ENCODE data around the gene DNAJC15.

Gene DNAJC15

DNA sequence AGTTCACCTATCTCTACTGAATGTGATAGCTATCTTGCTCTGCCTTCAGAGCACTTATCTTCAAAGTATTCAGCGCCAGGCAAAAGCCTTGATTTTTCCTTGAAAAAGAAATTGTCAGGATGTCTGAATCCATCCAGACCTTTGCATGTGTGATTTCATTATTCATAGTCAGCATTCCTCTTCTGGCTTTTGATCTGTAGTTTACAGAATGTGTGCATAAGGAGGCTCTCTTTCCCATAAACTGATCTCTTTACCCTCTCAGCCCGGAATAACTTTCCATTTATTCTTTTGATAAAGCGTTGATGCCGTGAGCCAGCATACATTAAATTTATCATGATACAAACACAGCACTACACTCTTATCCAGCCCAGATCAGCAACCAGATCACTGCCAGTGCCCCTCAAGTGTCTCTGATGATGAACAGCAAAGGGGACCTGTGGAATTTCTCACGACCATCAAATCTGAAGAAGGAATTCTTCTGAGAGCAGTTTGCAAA, 130.8 kb downstream of the DNAJC15 start (continued):
- TF ChIP-seq, protein P1, sequence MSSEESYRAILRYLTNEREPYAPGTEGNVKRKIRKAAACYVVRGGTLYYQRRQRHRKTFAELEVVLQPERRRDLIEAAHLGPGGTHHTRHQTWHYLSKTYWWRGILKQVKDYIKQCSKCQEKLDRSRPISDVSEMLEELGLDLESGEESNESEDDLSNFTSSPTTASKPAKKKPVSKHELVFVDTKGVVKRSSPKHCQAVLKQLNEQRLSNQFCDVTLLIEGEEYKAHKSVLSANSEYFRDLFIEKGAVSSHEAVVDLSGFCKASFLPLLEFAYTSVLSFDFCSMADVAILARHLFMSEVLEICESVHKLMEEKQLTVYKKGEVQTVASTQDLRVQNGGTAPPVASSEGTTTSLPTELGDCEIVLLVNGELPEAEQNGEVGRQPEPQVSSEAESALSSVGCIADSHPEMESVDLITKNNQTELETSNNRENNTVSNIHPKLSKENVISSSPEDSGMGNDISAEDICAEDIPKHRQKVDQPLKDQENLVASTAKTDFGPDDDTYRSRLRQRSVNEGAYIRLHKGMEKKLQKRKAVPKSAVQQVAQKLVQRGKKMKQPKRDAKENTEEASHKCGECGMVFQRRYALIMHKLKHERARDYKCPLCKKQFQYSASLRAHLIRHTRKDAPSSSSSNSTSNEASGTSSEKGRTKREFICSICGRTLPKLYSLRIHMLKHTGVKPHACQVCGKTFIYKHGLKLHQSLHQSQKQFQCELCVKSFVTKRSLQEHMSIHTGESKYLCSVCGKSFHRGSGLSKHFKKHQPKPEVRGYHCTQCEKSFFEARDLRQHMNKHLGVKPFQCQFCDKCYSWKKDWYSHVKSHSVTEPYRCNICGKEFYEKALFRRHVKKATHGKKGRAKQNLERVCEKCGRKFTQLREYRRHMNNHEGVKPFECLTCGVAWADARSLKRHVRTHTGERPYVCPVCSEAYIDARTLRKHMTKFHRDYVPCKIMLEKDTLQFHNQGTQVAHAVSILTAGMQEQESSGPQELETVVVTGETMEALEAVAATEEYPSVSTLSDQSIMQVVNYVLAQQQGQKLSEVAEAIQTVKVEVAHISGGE (tag by site-specific recombination; conservative IDR thresholded peaks at IDR 0.05; ENCODE audit: low read depth), result no peak
- TF ChIP-seq ZNF768 (tag by site-specific recombination; IDR thresholded peaks at IDR 0.05), result no peak
- no peak for TF ChIP-seq TCF7L2 (IDR thresholded peaks at IDR 0.05; ENCODE audit: borderline replicate concordance, low read depth, low read length)
- TF ChIP-seq, protein P2, sequence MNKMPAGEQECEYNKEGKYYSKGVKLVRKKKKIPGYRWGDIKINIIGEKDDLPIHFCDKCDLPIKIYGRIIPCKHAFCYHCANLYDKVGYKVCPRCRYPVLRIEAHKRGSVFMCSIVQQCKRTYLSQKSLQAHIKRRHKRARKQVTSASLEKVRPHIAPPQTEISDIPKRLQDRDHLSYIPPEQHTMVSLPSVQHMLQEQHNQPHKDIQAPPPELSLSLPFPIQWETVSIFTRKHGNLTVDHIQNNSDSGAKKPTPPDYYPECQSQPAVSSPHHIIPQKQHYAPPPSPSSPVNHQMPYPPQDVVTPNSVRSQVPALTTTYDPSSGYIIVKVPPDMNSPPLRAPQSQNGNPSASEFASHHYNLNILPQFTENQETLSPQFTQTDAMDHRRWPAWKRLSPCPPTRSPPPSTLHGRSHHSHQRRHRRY (tag by site-specific recombination; IDR thresholded peaks at IDR 0.05), result no peak
- TF ChIP-seq, protein P3, sequence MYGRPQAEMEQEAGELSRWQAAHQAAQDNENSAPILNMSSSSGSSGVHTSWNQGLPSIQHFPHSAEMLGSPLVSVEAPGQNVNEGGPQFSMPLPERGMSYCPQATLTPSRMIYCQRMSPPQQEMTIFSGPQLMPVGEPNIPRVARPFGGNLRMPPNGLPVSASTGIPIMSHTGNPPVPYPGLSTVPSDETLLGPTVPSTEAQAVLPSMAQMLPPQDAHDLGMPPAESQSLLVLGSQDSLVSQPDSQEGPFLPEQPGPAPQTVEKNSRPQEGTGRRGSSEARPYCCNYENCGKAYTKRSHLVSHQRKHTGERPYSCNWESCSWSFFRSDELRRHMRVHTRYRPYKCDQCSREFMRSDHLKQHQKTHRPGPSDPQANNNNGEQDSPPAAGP (tag by site-specific recombination; IDR thresholded peaks at IDR 0.05), result no peak
- TF ChIP-seq, protein P4, sequence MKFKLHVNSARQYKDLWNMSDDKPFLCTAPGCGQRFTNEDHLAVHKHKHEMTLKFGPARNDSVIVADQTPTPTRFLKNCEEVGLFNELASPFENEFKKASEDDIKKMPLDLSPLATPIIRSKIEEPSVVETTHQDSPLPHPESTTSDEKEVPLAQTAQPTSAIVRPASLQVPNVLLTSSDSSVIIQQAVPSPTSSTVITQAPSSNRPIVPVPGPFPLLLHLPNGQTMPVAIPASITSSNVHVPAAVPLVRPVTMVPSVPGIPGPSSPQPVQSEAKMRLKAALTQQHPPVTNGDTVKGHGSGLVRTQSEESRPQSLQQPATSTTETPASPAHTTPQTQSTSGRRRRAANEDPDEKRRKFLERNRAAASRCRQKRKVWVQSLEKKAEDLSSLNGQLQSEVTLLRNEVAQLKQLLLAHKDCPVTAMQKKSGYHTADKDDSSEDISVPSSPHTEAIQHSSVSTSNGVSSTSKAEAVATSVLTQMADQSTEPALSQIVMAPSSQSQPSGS (tag by site-specific recombination; IDR thresholded peaks at IDR 0.05; ENCODE audit: low read depth), result no peak
- no peak for TF ChIP-seq ZFP41 (tag by site-specific recombination; IDR thresholded peaks at IDR 0.05; ENCODE audit: borderline replicate concordance)
- no peak for TF ChIP-seq ZNF555 (tag by site-specific recombination; conservative IDR thresholded peaks at IDR 0.05)

DNA sequence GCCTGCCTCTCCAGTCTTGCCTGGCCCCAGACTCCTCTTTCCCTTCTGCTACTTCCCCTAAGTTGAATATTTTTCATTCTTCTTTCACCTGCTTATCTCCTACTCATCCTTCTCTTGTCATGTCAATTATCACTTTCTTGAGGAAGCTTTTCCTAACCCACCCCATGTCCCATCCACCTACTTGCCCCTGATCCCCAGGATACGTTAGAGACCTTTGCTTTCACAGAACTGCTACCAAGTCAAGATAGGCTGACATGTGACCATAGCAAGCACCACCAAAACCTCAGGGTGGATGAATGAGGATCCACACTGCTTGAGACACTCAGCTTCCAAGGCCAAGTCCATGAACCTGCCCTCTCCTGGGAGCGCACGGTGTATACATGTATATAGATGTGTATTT, 131.5 kb downstream of the DNAJC15 start:
- CTCF ChIA-PET, result interaction anchor here (0.7 kb wide), 1 partner anchor 283 kb away, joined by 3 read pairs; no protein-coding TSS in a partner anchor
- POLR2A ChIA-PET, result no interaction called here
- Histone ChIP-seq H3K36me3 (ENCODE audit: control insufficient read depth in 2 of 2, insufficient read depth in 1 of 2, low read length in 2 of 2) (no peaks in the 10 kb centered on the region), H3K4me3 (ENCODE audit: low read depth, low read length) (no peak overlapping the region), H3K27ac (ENCODE audit: extremely low read depth, low read depth, low read length) (no peak overlapping the region), H3K4me1 (ENCODE audit: control insufficient read depth, insufficient read depth, low read length) (no peaks in the 10 kb centered on the region), H3K9me3 (ENCODE audit: control insufficient read depth, insufficient read depth, low read depth, low read length) (no peaks in the 10 kb centered on the region)
- TF ChIP-seq ZNF707 (tag by site-specific recombination; IDR thresholded peaks at IDR 0.05) (no peak), ZNF473 (tag by site-specific recombination; IDR thresholded peaks at IDR 0.05) (no peak), KLF10 (tag by site-specific recombination; IDR thresholded peaks at IDR 0.05) (no peak), KLF1 (tag by site-specific recombination; IDR thresholded peaks at IDR 0.05) (no peak), ZBTB1 (tag by site-specific recombination; IDR thresholded peaks at IDR 0.05) (no peak), ZNF596 (tag by site-specific recombination; IDR thresholded peaks at IDR 0.05) (no peak), ZNF561 (tag by site-specific recombination; IDR thresholded peaks at IDR 0.05; ENCODE audit: borderline replicate concordance) (no peak), ZNF558 (tag by site-specific recombination; IDR thresholded peaks at IDR 0.05) (no peak), ZNF610 (tag by site-specific recombination; IDR thresholded peaks at IDR 0.05; ENCODE audit: borderline replicate concordance) (no peak), ZNF157 (tag by site-specific recombination; IDR thresholded peaks at IDR 0.05) (no peak), ZNF114 (tag by site-specific recombination; IDR thresholded peaks at IDR 0.05) (no peak), ZNF394 (tag by site-specific recombination; IDR thresholded peaks at IDR 0.05; ENCODE audit: borderline replicate concordance) (no peak)
- TF ChIP-seq, protein P5, sequence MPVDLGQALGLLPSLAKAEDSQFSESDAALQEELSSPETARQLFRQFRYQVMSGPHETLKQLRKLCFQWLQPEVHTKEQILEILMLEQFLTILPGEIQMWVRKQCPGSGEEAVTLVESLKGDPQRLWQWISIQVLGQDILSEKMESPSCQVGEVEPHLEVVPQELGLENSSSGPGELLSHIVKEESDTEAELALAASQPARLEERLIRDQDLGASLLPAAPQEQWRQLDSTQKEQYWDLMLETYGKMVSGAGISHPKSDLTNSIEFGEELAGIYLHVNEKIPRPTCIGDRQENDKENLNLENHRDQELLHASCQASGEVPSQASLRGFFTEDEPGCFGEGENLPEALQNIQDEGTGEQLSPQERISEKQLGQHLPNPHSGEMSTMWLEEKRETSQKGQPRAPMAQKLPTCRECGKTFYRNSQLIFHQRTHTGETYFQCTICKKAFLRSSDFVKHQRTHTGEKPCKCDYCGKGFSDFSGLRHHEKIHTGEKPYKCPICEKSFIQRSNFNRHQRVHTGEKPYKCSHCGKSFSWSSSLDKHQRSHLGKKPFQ (tag by site-specific recombination; IDR thresholded peaks at IDR 0.05), result no peak

All from HEK293 (cell line).